NB4 (cell line): ENCODE measurements around the gene LSM7.

Experiments used
- POLR2A ChIP-seq: IDR thresholded peaks from 2 replicates; pipeline ENCODE4 v1.6.1; 2011; ENCODE audit warnings: mild to moderate bottlenecking; ENCODE audit not compliant: insufficient read length; ENCODE audit errors: extremely low read depth
- TF ChIP-seq, protein P1 (sequence below): IDR thresholded peaks from one replicate; pipeline ENCODE4 v1.5.1; 2012; ENCODE audit warnings: low read depth, low read length

DNA sequence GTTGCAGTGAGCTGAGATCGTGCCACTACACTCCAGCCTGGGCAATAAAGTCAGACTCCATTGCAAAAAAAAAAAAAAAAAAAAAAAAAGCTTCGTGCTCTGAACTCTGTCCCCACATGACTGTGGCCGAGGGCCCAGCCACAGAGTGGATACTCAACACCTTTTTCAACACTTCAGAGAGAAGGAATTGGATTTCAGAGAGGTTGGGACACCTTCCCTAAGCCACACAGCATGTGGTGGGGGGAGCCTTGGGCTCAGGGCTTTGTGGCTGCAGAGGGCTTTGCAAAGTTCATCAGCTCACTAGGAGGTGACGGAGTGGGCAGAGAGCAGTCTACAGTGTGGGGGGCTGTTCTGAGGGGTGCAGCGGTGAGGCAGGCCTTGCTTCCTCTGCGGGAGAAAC lies 9.5 kb downstream of the LSM7 start:
- no peak for TF ChIP-seq POLR2A
- TF ChIP-seq, protein P1, sequence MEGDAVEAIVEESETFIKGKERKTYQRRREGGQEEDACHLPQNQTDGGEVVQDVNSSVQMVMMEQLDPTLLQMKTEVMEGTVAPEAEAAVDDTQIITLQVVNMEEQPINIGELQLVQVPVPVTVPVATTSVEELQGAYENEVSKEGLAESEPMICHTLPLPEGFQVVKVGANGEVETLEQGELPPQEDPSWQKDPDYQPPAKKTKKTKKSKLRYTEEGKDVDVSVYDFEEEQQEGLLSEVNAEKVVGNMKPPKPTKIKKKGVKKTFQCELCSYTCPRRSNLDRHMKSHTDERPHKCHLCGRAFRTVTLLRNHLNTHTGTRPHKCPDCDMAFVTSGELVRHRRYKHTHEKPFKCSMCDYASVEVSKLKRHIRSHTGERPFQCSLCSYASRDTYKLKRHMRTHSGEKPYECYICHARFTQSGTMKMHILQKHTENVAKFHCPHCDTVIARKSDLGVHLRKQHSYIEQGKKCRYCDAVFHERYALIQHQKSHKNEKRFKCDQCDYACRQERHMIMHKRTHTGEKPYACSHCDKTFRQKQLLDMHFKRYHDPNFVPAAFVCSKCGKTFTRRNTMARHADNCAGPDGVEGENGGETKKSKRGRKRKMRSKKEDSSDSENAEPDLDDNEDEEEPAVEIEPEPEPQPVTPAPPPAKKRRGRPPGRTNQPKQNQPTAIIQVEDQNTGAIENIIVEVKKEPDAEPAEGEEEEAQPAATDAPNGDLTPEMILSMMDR: no peak
